ENCODE results near the gene NECTIN3.

The NECTIN3 gene

DNA sequence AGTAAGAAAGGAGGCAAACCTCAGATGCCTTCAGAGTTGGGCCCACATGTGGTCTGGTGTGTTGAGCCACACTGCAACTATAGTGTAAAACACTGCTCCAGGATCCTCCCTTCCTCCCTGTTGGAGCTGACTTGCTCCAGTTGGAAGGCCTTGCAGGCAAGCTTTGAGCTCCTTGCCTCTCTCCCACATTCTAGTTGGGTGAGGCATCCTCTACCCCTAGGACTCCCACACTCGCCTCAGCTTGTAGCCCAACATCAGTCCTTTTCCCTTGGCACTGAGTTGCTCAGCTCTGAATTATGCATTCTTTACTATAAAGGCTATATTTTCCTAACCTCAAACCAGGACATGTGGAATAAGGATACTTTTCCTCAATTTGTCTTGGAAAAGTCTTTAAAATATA lies 143.9 kb downstream of the NECTIN3 start:
- ATAC-seq (ENCODE audit: insufficient read depth, low read depth) (no peak), DNase-seq (no peak)
- TF ChIP-seq EZH2 (IDR thresholded peaks at IDR 0.05; ENCODE audit: borderline replicate concordance, low read depth, low read length, severe bottlenecking), result no peak
- TF ChIP-seq, protein P1, sequence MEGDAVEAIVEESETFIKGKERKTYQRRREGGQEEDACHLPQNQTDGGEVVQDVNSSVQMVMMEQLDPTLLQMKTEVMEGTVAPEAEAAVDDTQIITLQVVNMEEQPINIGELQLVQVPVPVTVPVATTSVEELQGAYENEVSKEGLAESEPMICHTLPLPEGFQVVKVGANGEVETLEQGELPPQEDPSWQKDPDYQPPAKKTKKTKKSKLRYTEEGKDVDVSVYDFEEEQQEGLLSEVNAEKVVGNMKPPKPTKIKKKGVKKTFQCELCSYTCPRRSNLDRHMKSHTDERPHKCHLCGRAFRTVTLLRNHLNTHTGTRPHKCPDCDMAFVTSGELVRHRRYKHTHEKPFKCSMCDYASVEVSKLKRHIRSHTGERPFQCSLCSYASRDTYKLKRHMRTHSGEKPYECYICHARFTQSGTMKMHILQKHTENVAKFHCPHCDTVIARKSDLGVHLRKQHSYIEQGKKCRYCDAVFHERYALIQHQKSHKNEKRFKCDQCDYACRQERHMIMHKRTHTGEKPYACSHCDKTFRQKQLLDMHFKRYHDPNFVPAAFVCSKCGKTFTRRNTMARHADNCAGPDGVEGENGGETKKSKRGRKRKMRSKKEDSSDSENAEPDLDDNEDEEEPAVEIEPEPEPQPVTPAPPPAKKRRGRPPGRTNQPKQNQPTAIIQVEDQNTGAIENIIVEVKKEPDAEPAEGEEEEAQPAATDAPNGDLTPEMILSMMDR (IDR thresholded peaks at IDR 0.05; ENCODE audit: borderline replicate concordance, extremely low read depth, low read length, poor library complexity, severe bottlenecking), result no peak
- no peaks in the 10 kb centered on the region for H3K79me2 ChIP-seq (ENCODE audit: insufficient read depth, low read length)
- no peaks in the 10 kb centered on the region for H3K27me3 ChIP-seq (ENCODE audit: insufficient read depth, low read length, poor library complexity)
- H3K36me3 ChIP-seq (ENCODE audit: insufficient read depth, low read length), result no peaks in the 10 kb centered on the region
- H3K9ac ChIP-seq (ENCODE audit: low read depth, low read length), result no peak overlapping the region
- no peak overlapping the region for H2AFZ ChIP-seq (ENCODE audit: low read depth, low read length)
- no peaks in the 10 kb centered on the region for H3K4me1 ChIP-seq (ENCODE audit: insufficient read depth, low read length)
- H4K20me1 ChIP-seq (ENCODE audit: insufficient read depth, low read length), result no peaks in the 10 kb centered on the region
- no peaks in the 10 kb centered on the region for H3K9me3 ChIP-seq (ENCODE audit: insufficient read depth, low read length, severe bottlenecking)
- H3K4me3 ChIP-seq (ENCODE audit: low read depth in 1 of 2, low read length in 2 of 2), result no peak overlapping the region
- H3K4me2 ChIP-seq (ENCODE audit: insufficient read depth, low read length), result no peak overlapping the region
- no peak overlapping the region for H3K27ac ChIP-seq (ENCODE audit: low read length)

DNA sequence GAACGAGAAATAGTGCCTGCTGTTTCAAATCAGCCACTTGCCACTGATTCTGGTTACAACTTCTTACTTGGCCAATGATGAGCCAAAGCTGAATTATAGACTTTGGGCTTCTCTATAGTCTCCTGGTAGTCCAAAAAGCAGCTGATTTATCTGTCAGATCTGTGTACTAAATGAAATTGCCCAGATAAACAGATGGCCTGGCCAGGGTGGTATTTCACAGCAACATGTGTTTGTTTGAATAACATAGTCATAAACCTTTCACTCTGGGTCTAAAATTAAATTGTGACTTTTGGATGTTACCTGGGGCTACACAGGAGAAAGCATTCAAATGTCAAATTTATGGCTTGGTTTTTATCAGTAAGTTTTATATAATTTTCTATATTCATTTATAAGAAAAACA lies 147.0 kb downstream of the NECTIN3 start:
- ATAC-seq (ENCODE audit: insufficient read depth, low read depth), result no peak
- Histone ChIP-seq H4K20me1 (ENCODE audit: insufficient read depth, low read length) (no peaks in the 10 kb centered on the region), H3K4me1 (ENCODE audit: insufficient read depth, low read length) (no peaks in the 10 kb centered on the region), H3K79me2 (ENCODE audit: insufficient read depth, low read length) (no peaks in the 10 kb centered on the region), H3K27ac (ENCODE audit: low read length) (no peak overlapping the region), H3K9ac (ENCODE audit: low read depth, low read length) (no peak overlapping the region), H2AFZ (ENCODE audit: low read depth, low read length) (no peak overlapping the region), H3K4me3 (ENCODE audit: low read depth in 1 of 2, low read length in 2 of 2) (no peak overlapping the region), H3K36me3 (ENCODE audit: insufficient read depth, low read length) (no peaks in the 10 kb centered on the region), H3K27me3 (ENCODE audit: insufficient read depth, low read length, poor library complexity) (no peaks in the 10 kb centered on the region), H3K9me3 (ENCODE audit: insufficient read depth, low read length, severe bottlenecking) (no peaks in the 10 kb centered on the region), H3K4me2 (ENCODE audit: insufficient read depth, low read length) (no peak overlapping the region)
- no peak for DNase-seq
- TF ChIP-seq EZH2 (IDR thresholded peaks at IDR 0.05; ENCODE audit: borderline replicate concordance, low read depth, low read length, severe bottlenecking), result no peak
- TF ChIP-seq, protein P1 (IDR thresholded peaks at IDR 0.05; ENCODE audit: borderline replicate concordance, extremely low read depth, low read length, poor library complexity, severe bottlenecking), result no peak

DNA sequence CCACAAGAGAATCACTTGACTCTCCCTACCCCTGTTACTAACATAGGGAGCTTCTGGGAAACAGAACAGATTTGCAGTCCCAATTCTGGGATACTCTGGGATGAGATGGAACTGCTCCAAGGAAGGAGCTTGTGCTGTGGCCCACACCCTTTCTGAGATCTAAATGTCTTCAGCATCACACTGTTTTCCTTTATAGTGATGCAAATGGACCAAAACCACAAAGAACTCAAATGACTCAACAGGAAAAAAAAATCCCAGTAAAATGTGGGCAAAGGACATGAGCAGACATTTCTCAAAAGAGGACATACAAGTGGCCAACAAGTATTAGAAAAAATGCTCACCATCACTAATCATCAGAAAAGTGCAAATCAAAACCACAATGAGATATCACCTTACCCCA lies 155.6 kb downstream of the NECTIN3 start:
- TF ChIP-seq, protein P1 (IDR thresholded peaks at IDR 0.05; ENCODE audit: borderline replicate concordance, extremely low read depth, low read length, poor library complexity, severe bottlenecking), result no peak
- TF ChIP-seq EZH2 (IDR thresholded peaks at IDR 0.05; ENCODE audit: borderline replicate concordance, low read depth, low read length, severe bottlenecking), result no peak
- H3K27me3 ChIP-seq (ENCODE audit: insufficient read depth, low read length, poor library complexity), result no peaks in the 10 kb centered on the region
- no peak for ATAC-seq (ENCODE audit: insufficient read depth, low read depth)

DNA sequence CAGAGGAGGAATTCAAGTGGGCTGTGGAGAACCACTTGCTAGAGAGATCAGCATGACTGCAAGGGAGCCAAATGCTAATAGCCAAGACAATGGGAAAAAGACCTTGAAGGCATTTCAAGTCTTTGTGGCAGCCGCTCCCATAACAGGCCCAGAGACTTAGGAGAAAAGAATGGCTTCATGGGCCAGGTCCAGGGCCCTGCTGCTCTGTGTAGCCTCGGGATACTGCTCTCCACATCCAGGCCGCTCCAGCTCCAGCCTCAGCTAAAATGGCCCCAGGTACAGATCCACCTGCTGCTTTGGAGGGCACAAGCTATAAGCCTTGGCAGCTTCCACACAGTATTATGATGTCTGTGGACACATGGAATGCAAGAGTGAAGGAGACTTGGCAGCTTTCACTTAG lies 157.7 kb downstream of the NECTIN3 start:
- peaks cover 15% of the 10 kb centered on the region for H3K9me3 ChIP-seq (ENCODE audit: insufficient read depth, low read length, severe bottlenecking)
- DNase-seq (no peak), ATAC-seq (ENCODE audit: insufficient read depth, low read depth) (no peak)
- H3K4me1 ChIP-seq (ENCODE audit: insufficient read depth, low read length), result no peaks in the 10 kb centered on the region
- no peaks in the 10 kb centered on the region for H3K79me2 ChIP-seq (ENCODE audit: insufficient read depth, low read length)
- no peaks in the 10 kb centered on the region for H3K27me3 ChIP-seq (ENCODE audit: insufficient read depth, low read length, poor library complexity)
- H4K20me1 ChIP-seq (ENCODE audit: insufficient read depth, low read length), result no peaks in the 10 kb centered on the region
- H3K4me3 ChIP-seq (ENCODE audit: low read depth in 1 of 2, low read length in 2 of 2), result no peak overlapping the region
- TF ChIP-seq EZH2 (IDR thresholded peaks at IDR 0.05; ENCODE audit: borderline replicate concordance, low read depth, low read length, severe bottlenecking), result no peak
- TF ChIP-seq, protein P1 (IDR thresholded peaks at IDR 0.05; ENCODE audit: borderline replicate concordance, extremely low read depth, low read length, poor library complexity, severe bottlenecking), result no peak
- H3K9ac ChIP-seq (ENCODE audit: low read depth, low read length), result no peak overlapping the region
- no peak overlapping the region for H3K27ac ChIP-seq (ENCODE audit: low read length)
- no peaks in the 10 kb centered on the region for H3K36me3 ChIP-seq (ENCODE audit: insufficient read depth, low read length)
- H2AFZ ChIP-seq (ENCODE audit: low read depth, low read length), result no peak overlapping the region
- H3K4me2 ChIP-seq (ENCODE audit: insufficient read depth, low read length), result no peak overlapping the region

More for the DNA sequence above, 155.6 kb downstream of the NECTIN3 start:
- no peaks in the 10 kb centered on the region for H4K20me1 ChIP-seq (ENCODE audit: insufficient read depth, low read length)
- no peaks in the 10 kb centered on the region for H3K79me2 ChIP-seq (ENCODE audit: insufficient read depth, low read length)
- H3K4me3 ChIP-seq (ENCODE audit: low read depth in 1 of 2, low read length in 2 of 2), result no peak overlapping the region
- peaks cover 15% of the 10 kb centered on the region for H3K9me3 ChIP-seq (ENCODE audit: insufficient read depth, low read length, severe bottlenecking)
- no peaks in the 10 kb centered on the region for H3K4me1 ChIP-seq (ENCODE audit: insufficient read depth, low read length)
- no peak for DNase-seq
- H3K4me2 ChIP-seq (ENCODE audit: insufficient read depth, low read length), result no peak overlapping the region
- H3K36me3 ChIP-seq (ENCODE audit: insufficient read depth, low read length), result no peaks in the 10 kb centered on the region
- H3K9ac ChIP-seq (ENCODE audit: low read depth, low read length), result no peak overlapping the region
- H2AFZ ChIP-seq (ENCODE audit: low read depth, low read length), result no peak overlapping the region
- no peak overlapping the region for H3K27ac ChIP-seq (ENCODE audit: low read length)
